NCI-H526 (cell line): ENCODE results near the gene RARRES2.
"Not testable (repeated sequence)": the region's sequence is repeated elsewhere in the genome, so short reads cannot be mapped to it uniquely, and the experiment has no call there.

Source experiments
- DNase-seq, 2 experiments: peaks; one replicate each; lab custom pipeline; 2025; lab: John Stamatoyannopoulos, UW

Gene RARRES2

DNA sequence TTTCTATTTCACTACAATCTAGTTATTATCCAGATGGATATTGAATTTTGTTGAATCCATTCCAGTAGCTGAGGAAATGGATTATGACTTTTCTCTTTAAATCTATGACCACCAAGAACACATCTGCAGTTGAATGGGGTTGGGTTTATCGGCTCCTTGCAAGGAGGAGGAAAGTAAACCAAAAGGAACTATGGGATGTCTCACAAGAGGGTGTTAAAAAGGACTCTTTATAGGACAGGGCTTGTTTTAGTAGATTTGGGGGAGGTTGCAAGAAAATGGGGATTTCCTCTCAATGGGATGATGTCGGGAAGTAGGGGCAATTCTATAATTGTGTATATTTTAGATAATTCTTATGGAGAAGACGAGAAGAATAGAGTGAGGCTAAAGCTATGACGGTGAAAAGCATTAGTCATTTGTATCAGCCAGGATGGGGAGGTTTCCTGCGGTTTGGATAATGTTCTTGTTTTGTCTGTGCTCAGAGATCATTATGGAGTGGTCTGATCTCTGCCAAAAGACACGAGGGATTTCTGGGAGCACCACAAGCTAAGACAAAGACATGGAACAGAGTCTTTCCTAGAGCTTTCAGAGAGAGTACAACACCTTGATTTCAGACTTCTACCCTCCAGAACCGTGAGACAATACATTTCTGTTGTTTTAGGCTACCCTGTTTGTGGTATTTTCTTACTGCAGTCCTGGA is 23.5 kb downstream of the RARRES2 start:
- DNase-seq, result no peak

DNA sequence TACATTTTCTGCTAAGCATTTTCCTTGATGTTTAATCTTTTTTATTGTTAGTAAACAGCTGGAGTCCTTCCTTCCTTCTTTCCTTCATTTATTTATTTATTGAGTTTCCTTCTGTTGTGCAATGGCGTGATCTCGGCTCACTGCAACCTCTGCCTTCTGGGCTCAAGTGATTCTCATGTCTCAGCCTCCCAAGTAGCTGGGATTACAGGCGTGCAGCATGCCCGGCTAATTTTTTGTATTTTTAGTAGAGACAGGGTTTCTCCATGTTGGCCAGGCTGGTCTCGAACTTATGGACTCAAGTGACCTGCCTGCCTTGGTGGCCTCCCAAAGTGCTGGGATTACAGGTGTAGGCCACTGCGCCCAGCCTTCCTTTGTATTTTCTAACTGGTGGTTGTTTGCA is 24.4 kb downstream of the RARRES2 start:
- DNase-seq, result not testable (repeated sequence)

DNA sequence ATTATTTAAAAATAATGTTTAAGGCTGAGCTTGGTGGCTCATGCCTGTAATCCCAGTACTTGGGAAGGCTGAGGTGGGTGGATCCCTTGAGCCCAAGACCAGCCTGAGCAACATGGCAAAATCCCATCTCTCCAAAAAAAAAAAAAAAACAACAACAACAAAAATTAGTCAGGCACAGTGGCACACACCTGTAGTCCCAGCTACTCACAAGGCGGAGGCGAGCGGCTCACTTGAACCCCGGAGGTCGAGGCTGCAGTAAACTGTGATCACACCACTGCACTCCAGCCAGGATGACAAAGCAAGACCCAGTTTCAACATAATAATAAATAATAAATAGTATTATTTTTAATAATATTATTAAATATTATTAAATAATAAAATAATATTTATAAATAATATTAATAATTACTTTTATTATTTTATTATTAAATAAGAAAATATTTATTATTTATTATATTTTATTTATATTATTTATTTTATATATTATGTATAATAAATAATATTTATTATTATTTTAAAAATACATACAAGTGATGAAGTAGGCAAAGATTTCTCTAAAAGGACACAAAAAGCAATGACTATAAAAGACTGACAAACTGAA is 26.7 kb downstream of the RARRES2 start:
- no peak for DNase-seq

DNA sequence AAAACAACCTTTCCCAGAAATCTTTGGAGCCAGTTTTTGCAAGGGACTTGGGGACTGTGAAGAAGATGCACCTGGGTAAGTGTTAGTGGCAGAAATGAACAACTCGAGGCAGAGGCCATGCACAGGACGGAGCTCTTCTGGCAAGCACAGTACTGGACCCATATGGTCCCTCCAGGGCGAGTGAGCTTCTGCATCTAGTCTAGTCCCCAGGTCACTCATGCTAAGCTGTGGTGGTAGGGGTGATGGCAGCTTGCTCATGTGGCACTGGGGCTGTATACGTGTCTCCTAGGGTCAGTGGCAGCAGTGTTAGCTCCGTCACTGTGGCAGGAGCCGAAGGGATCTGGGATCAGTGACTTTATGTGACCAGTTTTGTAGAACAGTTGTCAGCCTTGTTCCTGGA is 27.6 kb downstream of the RARRES2 start:
- DNase-seq, result no peak

DNA sequence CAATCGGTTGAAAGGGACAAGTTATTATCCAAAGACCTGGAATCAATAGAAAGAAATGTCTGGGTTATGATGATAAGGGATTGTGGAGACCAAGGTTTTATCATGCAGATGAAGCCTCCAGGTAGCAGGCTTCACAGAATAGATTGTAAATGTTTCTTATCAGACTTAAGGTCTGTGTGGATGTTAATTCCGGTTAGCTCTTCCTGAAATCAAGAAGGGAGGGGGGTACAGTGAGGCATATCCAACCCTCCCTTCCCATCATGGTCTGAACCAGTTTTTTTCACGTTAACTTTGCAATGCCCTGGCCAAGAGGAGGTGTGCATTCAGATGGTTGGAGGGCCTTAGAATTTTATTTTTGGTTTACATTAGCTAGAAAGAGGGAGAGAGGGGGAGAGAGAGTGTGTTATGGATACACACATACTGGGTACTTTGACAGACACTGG is 28.0 kb downstream of the RARRES2 start:
- DNase-seq, result no peak

DNA sequence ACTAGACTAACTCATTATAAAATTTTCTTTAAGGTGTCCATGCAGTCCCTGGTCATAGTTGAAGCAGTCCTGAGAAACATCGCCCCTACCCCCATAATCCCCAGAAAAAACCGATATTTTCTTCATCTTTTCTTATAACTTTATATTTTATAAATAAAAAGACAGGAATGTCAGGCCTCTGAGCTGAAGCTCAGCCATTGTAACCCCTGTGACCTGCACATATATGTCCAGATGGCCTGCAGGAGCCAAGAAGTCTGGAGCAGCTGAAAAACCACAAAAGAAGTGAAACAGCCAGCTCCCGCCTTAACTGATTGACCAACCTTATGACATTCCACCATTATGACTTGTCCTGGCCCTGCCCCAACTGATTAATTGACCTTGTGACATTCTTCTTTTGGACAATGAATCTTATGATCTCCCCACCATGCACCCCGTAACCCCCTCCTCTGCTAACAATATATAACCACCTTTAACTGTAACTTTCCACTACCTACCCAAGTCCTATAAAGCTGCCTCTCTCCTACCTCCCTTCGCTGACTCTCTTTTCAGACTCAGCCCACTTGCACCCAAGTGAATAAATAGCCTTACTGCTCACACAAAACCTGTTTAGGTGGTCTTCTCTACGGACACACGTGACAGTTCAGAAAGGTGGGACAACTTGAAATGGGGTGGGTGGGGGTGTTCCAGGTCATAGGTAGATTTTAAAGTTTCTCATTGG is 28.6 kb downstream of the RARRES2 start:
- not testable (repeated sequence) for DNase-seq

DNA sequence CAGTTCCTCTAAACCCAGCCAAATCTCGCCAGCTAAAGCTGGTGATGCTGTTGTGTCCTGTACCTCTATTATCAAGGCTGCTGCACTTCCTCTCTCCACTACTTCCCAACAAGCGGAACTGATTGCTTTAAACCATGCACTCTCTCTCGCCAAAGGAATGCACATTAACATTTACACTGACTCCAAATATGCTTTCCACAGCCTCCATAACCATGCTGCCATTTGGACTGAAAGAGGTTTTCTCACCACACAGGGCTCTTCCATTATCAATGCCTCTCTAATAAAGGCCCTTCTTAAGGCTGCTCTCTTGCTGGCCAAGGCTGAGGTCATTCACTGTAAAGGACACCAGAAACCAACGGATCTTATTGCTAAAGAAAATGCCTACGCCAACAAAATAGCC is 29.7 kb downstream of the RARRES2 start:
- DNase-seq, result no peak

DNA sequence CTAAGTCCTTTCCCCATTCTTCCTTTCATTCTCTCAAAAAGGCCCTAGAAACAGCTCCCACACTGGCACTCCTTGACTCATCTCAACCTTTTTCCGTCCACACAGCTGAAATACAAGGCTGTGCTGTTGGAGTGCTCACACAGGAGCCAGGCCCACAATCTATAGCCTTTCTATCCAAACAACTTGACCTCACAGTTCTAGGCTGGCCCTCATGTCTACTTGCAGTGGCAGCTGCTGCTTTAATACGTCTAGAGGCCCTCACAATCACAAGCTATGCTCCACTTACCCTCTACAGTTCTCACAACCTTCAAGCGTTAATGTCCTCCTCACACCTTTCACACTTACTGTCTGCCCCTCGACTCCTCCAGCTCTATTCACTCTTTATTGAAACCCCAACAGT is 30.3 kb downstream of the RARRES2 start:
- DNase-seq, result no peak

DNA sequence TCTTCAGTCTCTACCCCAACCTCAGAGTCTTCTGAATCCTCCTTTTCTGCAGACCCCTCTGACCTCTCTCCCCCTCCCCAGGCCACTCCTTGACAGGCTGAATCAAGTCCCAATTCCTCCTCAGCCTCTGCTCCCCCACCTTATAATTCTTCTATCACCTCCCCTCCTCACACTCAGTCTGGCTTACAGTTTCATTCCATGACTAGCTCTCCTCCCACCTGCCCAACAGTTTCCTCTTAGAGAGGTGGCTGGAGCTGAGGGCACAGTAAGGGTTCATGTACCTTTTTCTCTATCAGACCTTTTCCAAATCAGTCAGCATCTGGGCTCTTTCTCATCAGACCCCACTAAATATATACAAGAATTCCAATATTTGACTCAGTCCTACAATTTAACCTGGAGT is 32.9 kb downstream of the RARRES2 start:
- DNase-seq, result no peak

DNA sequence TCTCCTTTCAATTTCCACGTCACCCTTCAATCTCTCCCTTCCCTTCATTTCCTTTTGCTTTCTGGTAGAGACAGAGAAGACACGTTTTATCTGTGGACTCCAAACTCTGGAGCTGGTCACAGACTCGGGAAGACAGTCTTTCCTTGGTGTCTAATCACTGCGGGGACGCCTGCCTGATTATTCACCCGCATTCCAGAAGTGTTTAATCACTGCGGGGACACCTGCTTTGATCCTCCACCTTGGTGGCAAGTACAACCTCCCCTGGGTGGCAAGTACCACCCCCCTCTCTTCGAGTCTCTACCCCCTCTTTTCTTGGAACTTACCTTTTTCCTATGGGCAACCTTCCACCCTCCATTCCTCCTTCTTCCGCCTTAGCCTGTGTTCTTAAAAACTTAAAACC is 33.5 kb downstream of the RARRES2 start:
- no peak for DNase-seq

DNA sequence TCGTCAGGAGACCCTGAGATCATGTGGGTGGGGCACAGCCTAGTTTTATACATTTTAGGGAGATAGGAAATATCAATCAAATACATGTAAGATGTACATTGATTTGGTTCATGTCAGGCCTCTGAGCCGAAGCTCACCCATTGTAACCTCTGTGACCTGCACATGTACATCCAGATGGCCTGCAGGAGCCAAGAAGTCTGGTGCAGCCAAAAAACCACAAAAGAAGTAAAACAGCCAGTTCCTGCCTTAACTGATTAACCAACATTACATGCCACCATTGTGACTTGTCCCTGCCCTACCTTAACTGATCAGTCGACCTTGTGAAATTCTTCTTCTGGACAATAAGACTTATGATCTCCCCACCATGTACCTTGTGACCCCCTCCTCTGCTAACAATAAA is 34.3 kb downstream of the RARRES2 start:
- no peak for DNase-seq

DNA sequence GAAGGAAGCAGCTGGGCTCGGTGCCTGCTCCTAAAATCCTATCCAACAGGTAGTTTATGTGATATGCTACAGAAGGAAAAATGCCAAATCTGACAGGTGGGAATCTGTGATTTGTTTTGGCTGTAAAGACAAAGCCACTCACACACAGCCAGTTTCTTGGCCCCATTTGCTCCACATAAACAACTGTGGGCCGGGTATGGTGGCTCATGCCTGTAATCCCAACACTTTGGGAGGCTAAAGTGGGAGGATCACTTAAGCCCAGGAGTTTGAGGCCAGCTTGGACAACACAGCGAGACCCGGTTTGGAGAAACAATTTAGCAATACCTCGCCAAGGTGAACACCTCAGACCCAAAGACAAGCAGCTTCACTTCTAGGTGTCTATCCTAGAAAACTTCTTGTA is 35.1 kb downstream of the RARRES2 start:
- DNase-seq, result not testable (repeated sequence)

DNA sequence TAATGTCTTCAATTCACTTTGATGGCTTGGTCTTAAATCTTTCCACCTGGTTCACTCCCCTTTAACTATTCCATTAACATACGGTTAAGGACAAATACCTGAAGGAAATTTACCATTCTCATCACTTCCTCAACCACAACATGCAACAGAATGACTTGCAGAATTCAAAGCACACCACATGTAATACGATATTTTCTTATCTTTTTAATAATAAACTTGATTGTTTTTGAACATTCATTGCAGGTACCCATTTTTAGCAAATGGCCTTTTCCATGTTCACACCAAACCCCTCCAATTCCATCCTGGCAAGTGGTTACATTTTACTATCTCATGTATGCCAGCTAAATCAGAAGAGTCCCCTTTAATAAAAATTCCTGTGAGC is 35.5 kb downstream of the RARRES2 start:
- not testable (repeated sequence) for DNase-seq

DNA sequence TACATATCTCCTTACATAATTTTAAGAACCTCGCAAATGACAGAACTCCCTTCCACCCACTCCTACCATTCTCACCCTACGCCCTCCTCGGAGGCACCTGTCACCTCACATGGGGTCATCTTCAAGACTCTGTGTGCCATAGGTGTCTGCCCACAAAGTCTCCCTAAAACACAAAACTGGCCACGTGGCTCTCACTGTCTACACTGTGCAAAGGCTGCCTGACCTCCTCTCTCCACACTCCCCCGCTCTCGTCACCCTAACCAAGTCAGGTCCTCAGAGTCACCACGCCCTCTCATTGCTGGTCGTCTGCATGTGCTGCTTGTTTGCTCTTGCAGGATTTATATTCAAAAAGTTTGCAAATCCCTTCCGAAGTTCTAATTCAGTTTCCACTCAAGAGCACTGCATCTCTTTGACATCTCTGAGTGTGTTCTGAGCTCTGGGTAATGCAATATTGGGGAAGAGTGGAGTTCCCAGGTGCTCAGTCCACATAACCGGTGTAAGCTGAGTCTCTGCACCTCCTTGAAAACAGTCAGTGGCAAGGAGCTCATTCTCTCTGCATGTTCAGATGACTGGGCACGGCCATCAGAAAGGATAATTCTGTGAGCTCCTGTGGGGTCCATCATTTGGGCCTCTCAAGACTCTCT is 36.0 kb downstream of the RARRES2 start:
- not testable (repeated sequence) for DNase-seq

DNA sequence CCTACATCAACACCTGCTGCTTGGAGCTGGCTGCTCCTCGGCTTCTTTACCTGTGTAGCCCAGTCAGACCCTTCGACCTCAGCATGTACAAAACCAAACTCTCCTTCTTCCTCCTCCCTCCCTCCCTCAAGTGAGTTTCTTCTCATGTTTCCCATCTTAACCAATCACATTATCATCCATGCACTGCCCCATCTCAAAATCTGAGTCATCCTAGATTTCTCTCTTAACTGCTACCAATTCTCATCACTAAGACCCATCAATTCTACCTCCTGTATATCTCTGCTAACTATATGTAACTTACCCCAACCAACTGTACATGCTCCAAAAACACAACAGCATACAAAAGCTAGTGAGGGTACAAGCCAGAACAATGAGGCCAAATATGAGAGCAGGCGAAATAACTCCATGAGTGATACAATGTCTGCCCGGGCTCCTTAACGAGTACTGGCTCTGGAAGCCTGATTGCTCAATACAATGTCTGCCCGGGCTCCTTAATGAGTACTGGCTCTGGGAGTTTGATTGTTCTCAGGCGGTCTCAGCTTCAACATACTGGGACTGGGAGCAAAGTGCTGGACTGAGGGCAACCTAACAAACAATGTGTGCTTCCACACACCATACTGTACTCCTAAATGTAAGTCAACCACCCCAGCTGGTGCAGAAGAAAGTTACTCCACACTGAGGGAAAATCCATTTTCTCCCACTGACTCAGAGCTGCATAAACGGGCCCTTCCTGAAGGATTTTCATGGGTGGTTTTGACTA is 36.8 kb downstream of the RARRES2 start:
- DNase-seq, result not testable (repeated sequence)

DNA sequence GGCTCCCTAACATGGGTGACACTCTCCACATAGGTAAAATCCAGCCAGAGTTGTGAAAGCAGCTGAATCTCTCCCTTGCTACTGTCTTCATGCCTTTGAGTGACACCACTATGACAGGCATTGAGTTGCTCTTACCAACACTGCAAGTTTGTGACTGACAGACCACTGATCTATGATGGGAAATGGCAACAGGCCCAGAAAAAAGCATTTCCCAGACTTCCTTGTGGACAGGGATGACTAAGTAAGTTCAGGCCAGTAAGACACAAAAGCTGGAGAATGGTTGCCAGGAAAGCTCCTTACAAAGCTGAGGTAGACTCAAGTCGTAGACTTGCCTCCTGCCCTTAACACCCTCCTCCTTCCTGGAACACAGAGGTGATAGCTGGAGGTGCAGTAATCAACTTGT is 38.5 kb downstream of the RARRES2 start:
- not testable (repeated sequence) for DNase-seq

DNA sequence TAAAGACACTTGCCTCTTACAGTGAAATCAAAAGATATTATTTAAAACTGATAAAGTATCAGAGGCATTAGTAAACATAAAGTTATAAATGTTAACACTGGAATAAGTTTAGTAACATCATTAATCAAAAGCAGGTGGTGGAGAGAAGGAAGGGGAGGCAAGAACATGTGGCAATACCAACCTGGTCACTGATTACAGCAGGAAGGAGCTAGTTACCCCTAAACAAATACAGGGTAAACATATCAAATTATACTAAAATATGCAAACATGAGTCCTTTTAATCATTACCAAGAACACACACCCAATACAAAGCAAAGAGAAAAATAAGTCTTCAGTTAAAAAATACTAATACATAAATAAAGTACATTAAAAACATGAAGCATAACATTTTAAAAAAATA is 43.5 kb downstream of the RARRES2 start:
- DNase-seq, result not testable (repeated sequence)

DNA sequence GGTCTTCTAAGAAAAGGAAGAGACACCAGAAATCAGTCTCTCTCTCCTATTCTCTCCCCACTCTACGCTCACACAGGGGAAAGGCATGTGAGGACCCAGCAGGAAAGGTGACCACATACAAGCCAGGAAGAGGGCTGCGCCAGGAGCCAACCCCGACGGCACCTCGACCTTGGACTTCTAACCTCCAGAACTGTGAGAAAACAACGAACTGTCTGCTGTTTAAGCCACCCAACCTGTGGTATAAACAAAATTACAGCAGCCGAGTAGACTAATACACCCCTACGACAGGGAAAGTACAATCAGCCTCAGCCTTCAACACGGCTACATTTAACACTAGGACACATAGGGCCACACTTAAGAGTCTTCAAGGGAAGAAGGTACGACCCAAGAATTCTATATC is 44.6 kb downstream of the RARRES2 start:
- DNase-seq, result not testable (repeated sequence)

DNA sequence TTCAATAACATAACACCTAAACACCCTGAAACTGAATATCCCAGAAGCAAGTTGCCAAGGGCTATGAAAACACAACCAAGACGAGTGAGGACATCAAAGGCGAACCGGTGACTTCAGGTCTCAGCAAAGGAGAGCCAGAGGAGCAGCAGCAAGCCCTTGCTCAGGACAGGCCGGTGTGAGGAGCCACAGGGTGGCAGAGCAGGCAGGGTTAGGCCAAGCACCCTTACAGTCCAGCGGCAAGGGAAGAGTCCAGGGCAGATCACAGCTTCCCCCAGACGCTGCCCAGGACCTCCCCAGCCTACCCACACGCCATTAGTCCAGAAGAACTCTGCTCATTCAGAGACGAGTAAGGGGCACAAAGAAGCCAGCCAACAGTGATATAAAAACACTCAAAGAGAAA is 45.8 kb downstream of the RARRES2 start:
- DNase-seq, result not testable (repeated sequence)

DNA sequence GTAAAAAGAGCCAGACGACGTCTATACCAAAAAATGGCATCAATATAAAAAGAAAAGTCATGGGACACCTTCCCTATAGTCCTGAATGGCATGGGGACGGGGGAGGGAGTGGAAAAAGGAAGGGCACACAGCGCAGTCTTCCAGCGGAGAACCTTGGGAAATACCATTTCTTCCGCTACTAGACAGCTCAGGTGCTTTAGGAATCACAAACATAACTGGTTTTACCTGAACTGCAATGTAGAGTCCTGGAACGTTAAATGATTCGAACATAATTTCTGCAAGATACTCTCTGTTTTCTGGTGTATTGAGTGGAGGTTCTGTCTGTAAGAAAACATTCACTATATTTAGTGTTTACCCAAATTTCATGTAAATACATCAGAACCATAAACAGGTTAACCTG is 46.4 kb downstream of the RARRES2 start:
- not testable (repeated sequence) for DNase-seq

DNA sequence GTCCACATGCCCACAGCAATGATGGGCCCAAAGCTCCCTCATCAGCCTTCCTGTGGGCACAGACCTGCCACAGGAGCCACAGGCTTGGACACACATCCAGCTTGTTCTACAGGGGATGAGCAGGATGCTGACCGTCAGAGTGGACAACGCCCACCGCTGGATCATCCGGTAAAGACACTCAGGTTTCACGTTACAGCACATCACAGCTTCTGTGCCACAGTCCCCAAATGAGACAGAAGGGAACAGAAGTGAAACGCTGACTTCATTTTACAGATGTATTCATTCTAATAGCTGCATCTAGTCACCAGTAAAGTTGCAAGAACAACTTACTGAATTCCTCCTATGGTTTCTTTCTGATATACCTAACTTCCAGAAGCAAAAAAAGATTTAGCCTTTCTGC is 51.1 kb downstream of the RARRES2 start:
- not testable (repeated sequence) for DNase-seq

DNA sequence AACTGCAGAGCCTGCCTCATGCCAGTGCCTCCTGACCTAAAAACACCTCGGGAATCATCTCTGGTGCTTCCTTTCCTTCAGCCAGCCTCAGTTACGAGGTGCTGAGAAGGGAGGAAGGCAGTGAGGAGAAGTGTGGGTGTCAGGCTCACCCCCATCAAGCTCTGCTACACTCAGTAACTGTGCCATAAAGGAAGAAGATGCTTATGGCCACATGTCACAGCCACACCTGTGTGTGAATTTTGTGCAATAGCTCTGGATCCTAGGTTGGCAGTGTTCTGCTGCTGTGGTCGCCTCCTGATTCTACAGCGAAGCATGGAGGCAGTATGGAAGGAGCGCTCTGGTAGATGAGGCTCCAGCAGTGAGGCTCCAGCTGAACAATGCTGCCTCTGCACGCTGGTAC is 52.6 kb downstream of the RARRES2 start:
- DNase-seq, result not testable (repeated sequence)
